Lower lobe of right lung (tissue), 2 donors: Measurements from ENCODE around the gene SPSB4. TPM values are rescaled to one million over a fixed set of nuclear protein-coding genes. Genes with fewer than 3 reads are reported as not detected.

Experiments used
- ATAC-seq, 2 donors: fragments of 200-7000 bp; cut with Tn5 transposase; one replicate each; pipeline ENCODE4 v1.9.1; 2020 to 2022; ENCODE audit warnings: mild to moderate bottlenecking in 2 of 2, moderate library complexity in 2 of 2
- DNase-seq: peaks from one replicate; pipeline ENCODE4 v3.0.0-alpha.2; 2020
- H3K27ac ChIP-seq: fragments of 200-600 bp; one replicate; pipeline ENCODE4 v1.8.0; 2022
- H3K27me3 ChIP-seq: fragments of 200-600 bp; one replicate; pipeline ENCODE4 v1.8.0; 2022; ENCODE audit warnings: low read depth
- H3K36me3 ChIP-seq: fragments of 200-600 bp; one replicate; pipeline ENCODE4 v1.8.0; 2022; ENCODE audit warnings: mild to moderate bottlenecking
- H3K4me1 ChIP-seq: fragments of 200-600 bp; one replicate; pipeline ENCODE4 v1.8.0; 2022
- H3K4me3 ChIP-seq: fragments of 200-600 bp; one replicate; pipeline ENCODE4 v1.8.0; 2022; ENCODE audit warnings: mild to moderate bottlenecking
- H3K9me3 ChIP-seq: fragments of 200-600 bp; one replicate; pipeline ENCODE4 v1.8.0; 2022
- intact Hi-C: fragments of 100-400 bp; cut with DNase I; formaldehyde crosslinking; loops from one replicate; pipeline ENCODE4 v1.11.0; 2022
- total RNA-seq: library from RNA; stranded (reverse); fragmentation: NEBNext Ultra II Directional; extraction: Animal tissue kit (Norgen Biotek cat#: 25700); gene quantifications from one replicate; pipeline ENCODE4 v1.2.1, GENCODE V29; 2021
- TF ChIP-seq, protein P1 (sequence below): fragments of 200-600 bp; IDR thresholded peaks from one replicate; pipeline ENCODE4 v1.8.0; 2022; ENCODE audit warnings: antibody characterized with exemption, mild to moderate bottlenecking
- donor health status: DM: no; HTN: yes; CAD: no; lungs with severe emphysema.

SPSB4 gene
- total RNA-seq, 1 donor from 2014 or later: 0.80 TPM

DNA sequence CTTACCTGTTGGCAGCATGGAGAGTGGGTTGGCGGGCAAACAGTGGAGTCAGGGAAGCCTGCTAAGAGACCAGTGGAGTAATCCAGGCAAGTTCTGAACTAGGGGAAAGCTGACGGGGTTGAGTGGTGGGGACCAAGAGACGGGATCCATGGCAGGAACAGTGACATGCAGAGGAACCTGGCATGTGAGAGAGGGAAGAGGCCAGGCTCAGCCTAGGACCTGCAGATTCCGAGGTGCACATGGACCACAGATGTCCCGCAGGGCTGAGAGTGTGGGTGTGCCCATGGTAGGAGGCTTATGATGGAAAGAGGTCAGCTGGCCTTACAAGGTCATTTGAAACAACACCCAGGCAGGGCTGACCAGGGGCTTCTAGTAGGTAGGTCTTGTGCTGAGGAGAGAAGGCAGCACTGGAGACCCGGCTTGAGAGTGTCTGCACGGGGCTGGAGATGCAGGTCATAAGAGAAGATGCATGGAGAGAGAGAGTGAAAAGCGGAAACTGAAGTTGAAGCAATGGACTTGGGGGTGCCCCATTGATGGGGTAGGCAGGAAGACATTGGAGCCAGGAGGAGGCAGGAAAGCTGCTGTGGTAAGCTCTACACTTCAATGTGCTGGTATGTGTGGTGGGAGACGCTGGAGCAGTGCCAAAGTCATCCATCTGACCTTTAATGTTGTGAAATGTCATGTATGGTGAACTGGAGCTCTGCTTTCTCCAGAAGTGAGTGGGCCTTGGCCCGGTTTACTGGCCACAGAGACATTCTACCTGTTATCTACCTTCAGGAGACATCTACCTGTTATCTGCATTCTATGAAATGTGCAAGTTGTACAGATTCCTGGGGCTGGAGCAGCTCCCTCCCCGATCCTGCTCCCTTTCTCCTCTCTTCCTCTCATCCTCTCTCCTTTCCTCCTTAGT lies 4.6 kb downstream of the SPSB4 start:
- H3K27me3 ChIP-seq: peaks cover 27% of the 10 kb centered on the region
- H3K9me3 ChIP-seq: no peaks in the 10 kb centered on the region
- H3K4me3 ChIP-seq: no peak overlapping the region
- no peak overlapping the region for H3K27ac ChIP-seq
- peaks cover 6% of the 10 kb centered on the region for H3K4me1 ChIP-seq
- ATAC-seq (no peak), DNase-seq (no peak)
- intact Hi-C loops: no loop called here
- TF ChIP-seq, protein P1, sequence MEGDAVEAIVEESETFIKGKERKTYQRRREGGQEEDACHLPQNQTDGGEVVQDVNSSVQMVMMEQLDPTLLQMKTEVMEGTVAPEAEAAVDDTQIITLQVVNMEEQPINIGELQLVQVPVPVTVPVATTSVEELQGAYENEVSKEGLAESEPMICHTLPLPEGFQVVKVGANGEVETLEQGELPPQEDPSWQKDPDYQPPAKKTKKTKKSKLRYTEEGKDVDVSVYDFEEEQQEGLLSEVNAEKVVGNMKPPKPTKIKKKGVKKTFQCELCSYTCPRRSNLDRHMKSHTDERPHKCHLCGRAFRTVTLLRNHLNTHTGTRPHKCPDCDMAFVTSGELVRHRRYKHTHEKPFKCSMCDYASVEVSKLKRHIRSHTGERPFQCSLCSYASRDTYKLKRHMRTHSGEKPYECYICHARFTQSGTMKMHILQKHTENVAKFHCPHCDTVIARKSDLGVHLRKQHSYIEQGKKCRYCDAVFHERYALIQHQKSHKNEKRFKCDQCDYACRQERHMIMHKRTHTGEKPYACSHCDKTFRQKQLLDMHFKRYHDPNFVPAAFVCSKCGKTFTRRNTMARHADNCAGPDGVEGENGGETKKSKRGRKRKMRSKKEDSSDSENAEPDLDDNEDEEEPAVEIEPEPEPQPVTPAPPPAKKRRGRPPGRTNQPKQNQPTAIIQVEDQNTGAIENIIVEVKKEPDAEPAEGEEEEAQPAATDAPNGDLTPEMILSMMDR: no peak
- H3K36me3 ChIP-seq: no peaks in the 10 kb centered on the region

DNA sequence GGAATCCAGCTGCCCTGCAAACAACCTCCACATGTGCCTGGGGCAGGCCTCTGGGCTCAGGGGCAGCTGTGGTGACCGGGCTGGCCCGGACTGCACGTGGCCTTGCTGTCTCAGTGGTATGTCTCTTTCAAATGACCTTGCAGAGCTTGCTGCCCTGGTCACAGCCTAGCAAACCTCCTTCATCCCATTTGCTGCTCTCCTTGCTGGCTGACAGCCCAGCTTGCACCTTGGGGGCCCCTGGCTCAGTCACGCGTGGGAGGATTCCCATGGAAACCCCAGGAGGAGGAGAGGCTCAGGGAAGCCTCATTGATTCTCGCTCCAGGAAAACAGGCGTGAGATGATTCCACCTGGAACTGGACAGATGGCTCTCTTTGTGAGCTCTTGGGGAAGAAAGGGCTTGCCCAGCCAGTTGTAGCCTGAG lies 5.6 kb downstream of the SPSB4 start:
- DNase-seq (no peak), ATAC-seq (no peak)
- TF ChIP-seq, protein P1: no peak

DNA sequence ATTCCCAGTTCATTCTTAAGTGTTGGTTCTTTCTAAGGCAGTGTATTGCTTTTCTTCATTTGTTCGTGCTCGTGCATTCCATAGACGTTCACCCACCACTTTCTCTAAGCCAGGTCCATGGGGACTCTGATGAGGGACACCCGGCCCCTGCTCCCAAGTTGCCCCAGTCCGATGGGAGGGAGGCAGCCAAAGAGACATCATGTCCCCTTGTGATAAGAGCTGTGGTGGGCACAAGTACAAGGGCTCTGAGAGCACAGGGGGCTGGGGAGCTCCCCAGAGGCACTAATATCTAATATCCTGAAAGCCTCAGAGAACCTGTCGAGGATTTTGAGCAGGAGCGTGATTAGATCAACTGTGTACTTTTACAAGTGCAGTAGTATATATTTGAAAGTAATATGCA lies 6.3 kb downstream of the SPSB4 start:
- no peak overlapping the region for H3K4me3 ChIP-seq

More for the DNA sequence above, 5.6 kb downstream of the SPSB4 start:
- H3K4me3 ChIP-seq: no peak overlapping the region
- no peaks in the 10 kb centered on the region for H3K36me3 ChIP-seq
- no peaks in the 10 kb centered on the region for H3K9me3 ChIP-seq
- no peak overlapping the region for H3K27ac ChIP-seq
- H3K4me1 ChIP-seq: peaks cover 4% of the 10 kb centered on the region
- H3K27me3 ChIP-seq: peaks cover 17% of the 10 kb centered on the region
- intact Hi-C loops: no loop called here

DNA sequence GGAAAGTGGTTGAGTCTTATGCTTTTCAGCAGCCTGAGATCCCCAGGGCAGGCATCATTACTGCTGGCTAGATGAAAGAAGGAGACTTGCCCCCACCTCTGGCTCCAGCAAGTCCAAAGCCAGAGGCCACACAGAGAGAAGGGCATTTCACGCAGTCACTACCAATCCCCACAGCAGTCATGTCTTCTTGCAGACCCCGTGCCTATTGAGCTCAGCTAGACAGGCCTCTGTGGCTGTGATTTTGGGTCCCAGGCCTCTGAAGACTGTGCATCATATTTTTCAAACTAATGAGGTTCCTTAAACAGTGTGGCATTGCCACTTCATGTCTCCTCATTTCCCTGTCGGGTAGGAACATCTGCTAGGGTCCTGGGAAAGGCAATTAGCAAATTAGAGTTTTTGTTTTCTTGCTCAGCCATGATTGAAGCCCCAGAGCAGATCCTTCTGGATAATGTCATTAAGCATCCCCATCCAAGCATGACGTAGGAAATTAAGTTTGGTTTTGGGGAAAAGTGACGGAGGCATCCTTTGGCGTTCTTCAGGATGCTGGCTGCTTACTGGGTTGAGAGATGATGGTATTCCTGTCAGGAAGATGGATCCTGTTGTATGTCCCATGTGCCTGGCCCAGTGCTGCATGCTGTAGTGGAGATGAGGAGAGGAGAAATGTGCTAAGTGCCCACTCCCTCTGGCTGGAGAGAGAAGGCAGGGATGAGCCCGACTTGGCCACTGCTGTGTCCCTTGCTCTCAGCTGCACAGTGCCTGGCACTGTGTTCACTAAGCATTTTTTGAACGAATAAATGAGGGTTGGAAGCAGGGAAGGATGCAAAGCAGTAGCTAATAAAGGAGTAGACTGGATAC lies 7.0 kb downstream of the SPSB4 start:
- no peaks in the 10 kb centered on the region for H3K36me3 ChIP-seq
- no peaks in the 10 kb centered on the region for H3K4me1 ChIP-seq
- H3K9me3 ChIP-seq: no peaks in the 10 kb centered on the region
- peaks cover 3% of the 10 kb centered on the region for H3K27me3 ChIP-seq
- DNase-seq: no peak
- intact Hi-C loops: no loop called here
- TF ChIP-seq, protein P1: no peak
- H3K4me3 ChIP-seq: no peak overlapping the region
- ATAC-seq: no peak
- H3K27ac ChIP-seq: no peak overlapping the region

More for the DNA sequence above, 6.3 kb downstream of the SPSB4 start:
- TF ChIP-seq, protein P1: no peak
- Histone ChIP-seq H3K4me1 (no peaks in the 10 kb centered on the region), H3K27me3 (peaks cover 10% of the 10 kb centered on the region), H3K9me3 (no peaks in the 10 kb centered on the region), H3K36me3 (no peaks in the 10 kb centered on the region), H3K27ac (no peak overlapping the region)
- ATAC-seq: no peak
- intact Hi-C loops: no loop called here
- no peak for DNase-seq

DNA sequence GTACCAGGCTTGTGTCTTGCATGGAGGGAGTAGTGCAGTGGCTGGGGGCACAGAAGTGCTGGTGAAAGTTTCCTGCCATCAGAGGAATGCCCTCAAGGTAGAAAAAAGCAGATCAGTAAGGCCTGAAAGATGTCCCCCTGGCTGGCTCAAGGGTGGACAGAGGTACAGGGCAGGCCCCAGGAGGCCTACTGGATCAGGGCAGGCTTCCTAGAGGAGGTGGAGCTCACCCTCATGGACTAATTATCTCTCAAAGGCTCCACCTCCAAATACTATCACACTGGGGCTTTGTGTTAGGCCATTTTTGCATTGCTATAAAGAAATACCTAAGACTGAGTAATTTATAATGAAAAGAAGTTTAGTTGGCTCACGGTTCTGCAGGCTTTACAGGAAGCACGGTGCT lies 7.8 kb downstream of the SPSB4 start:
- no peak overlapping the region for H3K27ac ChIP-seq
- ATAC-seq: no peak
- no peaks in the 10 kb centered on the region for H3K36me3 ChIP-seq
- H3K9me3 ChIP-seq: no peaks in the 10 kb centered on the region
- no peaks in the 10 kb centered on the region for H3K27me3 ChIP-seq
- intact Hi-C loops: no loop called here
- TF ChIP-seq, protein P1: no peak
- H3K4me1 ChIP-seq: no peaks in the 10 kb centered on the region
- no peak for DNase-seq
- no peak overlapping the region for H3K4me3 ChIP-seq
